Right atrium auricular region (tissue), 2 donors: ENCODE data around the gene STYK1. TPM values are rescaled to one million over a fixed set of nuclear protein-coding genes. Genes with fewer than 3 reads are reported as not detected.

Experiments
- DNase-seq: peaks from one replicate; pipeline ENCODE4 v3.0.0-alpha.2; 2019; ENCODE audit warnings: low spot score
- H3K27ac ChIP-seq, 2 donors: fragments of 200-600 bp; sonication (generic); 1 replicate in 1 of 2; 2 replicates in 1 of 2; pipeline ENCODE4 v1.5.1; 2016 to 2019
- H3K27me3 ChIP-seq, 2 donors: fragments of 200-600 bp; sonication (generic); one replicate each; pipeline versions ENCODE4 v1.5.1 to v1.6.0; 2017 to 2019
- H3K36me3 ChIP-seq: fragments of 200-600 bp; sonication (generic); one replicate; pipeline ENCODE4 v1.5.1; 2016
- H3K4me1 ChIP-seq, 2 donors: fragments of 200-600 bp; sonication (generic); one replicate each; pipeline versions ENCODE4 v1.5.1 to v1.6.0; 2017 to 2019
- H3K4me3 ChIP-seq, 2 donors: fragments of 200-600 bp; sonication (generic); 1 replicate in 1 of 2; 2 replicates in 1 of 2; pipeline ENCODE4 v1.5.1; 2017 to 2019; ENCODE audit warnings: mild to moderate bottlenecking in 1 of 2, moderate library complexity in 1 of 2
- H3K9me3 ChIP-seq, 2 donors: fragments of 200-600 bp; sonication (generic); one replicate each; pipeline ENCODE4 v1.5.1; 2019
- CTCF ChIP-seq, 2 donors: fragments of 200-600 bp; sonication (generic); IDR thresholded peaks; one replicate each; pipeline ENCODE4 v1.5.1; 2019; ENCODE audit warnings: antibody characterized with exemption in 2 of 2
- total RNA-seq, 2 donors: library from RNA; depleted of rRNA; stranded (reverse); fragments of >200 nt; gene quantifications; one replicate each; pipeline ENCODE4 v1.1.0, GENCODE V29; 2016

STYK1 gene
- total RNA-seq, 2 donors from 2014 or later, result 0.12 TPM; not detected in 1

- Histone ChIP-seq H3K36me3 (no peaks in the 10 kb centered on the region), H3K27me3 (no peaks in the 10 kb centered on the region), H3K4me1 (peaks cover 0 to 5% of the 10 kb centered on the region in 2 donors), H3K27ac (no peak overlapping the region), H3K4me3 (no peak overlapping the region), H3K9me3 (no peaks in the 10 kb centered on the region)
- no peak for TF ChIP-seq CTCF (IDR thresholded peaks at IDR 0.05)
- no peak for DNase-seq
These were observed 55.4 kb downstream of the STYK1 start for GRCh38 chr12:10618338-10618987.

GRCh38 chr12:10617863-10618262 is 56.0 kb downstream of the STYK1 start:
- peaks cover 0 to 7% of the 10 kb centered on the region in 2 donors for H3K4me1 ChIP-seq
- DNase-seq, result no peak
- no peak for TF ChIP-seq CTCF (IDR thresholded peaks at IDR 0.05)

GRCh38 chr12:10615532-10615931 is 58.3 kb downstream of the STYK1 start:
- no peak for TF ChIP-seq CTCF (IDR thresholded peaks at IDR 0.05)
- no peak overlapping the region for H3K4me3 ChIP-seq
- H3K9me3 ChIP-seq, result no peaks in the 10 kb centered on the region
- no peaks in the 10 kb centered on the region for H3K27me3 ChIP-seq
- H3K27ac ChIP-seq, result no peak overlapping the region
- no peaks in the 10 kb centered on the region for H3K36me3 ChIP-seq
- DNase-seq, result no peak
- H3K4me1 ChIP-seq, result peaks cover 0 to 19% of the 10 kb centered on the region in 2 donors

More at GRCh38 chr12:10617863-10618262, 56.0 kb downstream of the STYK1 start:
- Histone ChIP-seq H3K27me3 (no peaks in the 10 kb centered on the region), H3K4me3 (no peak overlapping the region), H3K9me3 (no peaks in the 10 kb centered on the region), H3K36me3 (no peaks in the 10 kb centered on the region), H3K27ac (no peak overlapping the region)

- peak overlapping the region; percentile 90 for H3K4me3 ChIP-seq
- DNase-seq, result no peak
- no peaks in the 10 kb centered on the region for H3K27me3 ChIP-seq
- no peaks in the 10 kb centered on the region for H3K36me3 ChIP-seq
- peak overlapping the region; percentile 90 to 95 for H3K27ac ChIP-seq
- no peaks in the 10 kb centered on the region for H3K9me3 ChIP-seq
- no peak for TF ChIP-seq CTCF (IDR thresholded peaks at IDR 0.05)
- peaks cover 0 to 19% of the 10 kb centered on the region in 2 donors for H3K4me1 ChIP-seq
These were observed 59.8 kb downstream of the STYK1 start for GRCh38 chr12:10614056-10614370.

GRCh38 chr12:10613349-10614055 is 60.4 kb downstream of the STYK1 start, which contains the start of gene MAGOHB:
Gene MAGOHB, minus strand, starts transcription at chr12:10613609. Its CDS starts 77 bp downstream, at chr12:10613532.
- peak within 1 kb of the TSS; percentile 90 for H3K4me3 ChIP-seq
- H3K4me1 ChIP-seq, result peaks cover 0 to 19% of the 10 kb centered on the region in 2 donors
- peaks cover 5% of the 10 kb centered on the region for H3K36me3 ChIP-seq
- H3K9me3 ChIP-seq, result no peaks in the 10 kb centered on the region
- no peaks in the 10 kb centered on the region for H3K27me3 ChIP-seq
- peak; percentile 96 for DNase-seq
- peak within 1 kb of the TSS; percentile 90 to 95 for H3K27ac ChIP-seq
- TF ChIP-seq CTCF (IDR thresholded peaks at IDR 0.05), result no peak
